Neural progenitor cell (in vitro differentiated cells): ENCODE measurements around the gene MAOB.

Source experiments
- CTCF ChIP-seq: fragments of 200-600 bp; sonication (generic); IDR thresholded peaks from 2 replicates; pipeline ENCODE4 v1.5.1; 2017; ENCODE audit warnings: antibody characterized with exemption, mild to moderate bottlenecking
- EZH2 ChIP-seq: fragments of 200-600 bp; sonication (generic); IDR thresholded peaks from 2 replicates; pipeline ENCODE4 v1.6.1; 2017; ENCODE audit warnings: antibody characterized with exemption, mild to moderate bottlenecking, moderate library complexity
- EZH2phosphoT487 ChIP-seq: fragments of 200-600 bp; sonication (generic); IDR thresholded peaks from 2 replicates; pipeline ENCODE4 v1.6.1; 2017; ENCODE audit warnings: antibody characterized with exemption

GRCh38 chrX:43878906-43879526, 3.2 kb downstream of the MAOB start:
- TF ChIP-seq EZH2 (no peak), CTCF (no peak), EZH2phosphoT487 (no peak)
